Measurements from ENCODE around the gene LMO7.

Gene LMO7

GRCh38 chr13:75603038-75603437 is 33.1 kb upstream of the LMO7 start:
- no peak for TF ChIP-seq YY1 (IDR thresholded peaks at IDR 0.05; ENCODE audit: low read depth)
- TF ChIP-seq TAF1 (IDR thresholded peaks at IDR 0.05; ENCODE audit: low read depth): no peak
- TF ChIP-seq FOXM1 (IDR thresholded peaks at IDR 0.05; ENCODE audit: borderline replicate concordance, low read depth): no peak
- TF ChIP-seq, protein P1, sequence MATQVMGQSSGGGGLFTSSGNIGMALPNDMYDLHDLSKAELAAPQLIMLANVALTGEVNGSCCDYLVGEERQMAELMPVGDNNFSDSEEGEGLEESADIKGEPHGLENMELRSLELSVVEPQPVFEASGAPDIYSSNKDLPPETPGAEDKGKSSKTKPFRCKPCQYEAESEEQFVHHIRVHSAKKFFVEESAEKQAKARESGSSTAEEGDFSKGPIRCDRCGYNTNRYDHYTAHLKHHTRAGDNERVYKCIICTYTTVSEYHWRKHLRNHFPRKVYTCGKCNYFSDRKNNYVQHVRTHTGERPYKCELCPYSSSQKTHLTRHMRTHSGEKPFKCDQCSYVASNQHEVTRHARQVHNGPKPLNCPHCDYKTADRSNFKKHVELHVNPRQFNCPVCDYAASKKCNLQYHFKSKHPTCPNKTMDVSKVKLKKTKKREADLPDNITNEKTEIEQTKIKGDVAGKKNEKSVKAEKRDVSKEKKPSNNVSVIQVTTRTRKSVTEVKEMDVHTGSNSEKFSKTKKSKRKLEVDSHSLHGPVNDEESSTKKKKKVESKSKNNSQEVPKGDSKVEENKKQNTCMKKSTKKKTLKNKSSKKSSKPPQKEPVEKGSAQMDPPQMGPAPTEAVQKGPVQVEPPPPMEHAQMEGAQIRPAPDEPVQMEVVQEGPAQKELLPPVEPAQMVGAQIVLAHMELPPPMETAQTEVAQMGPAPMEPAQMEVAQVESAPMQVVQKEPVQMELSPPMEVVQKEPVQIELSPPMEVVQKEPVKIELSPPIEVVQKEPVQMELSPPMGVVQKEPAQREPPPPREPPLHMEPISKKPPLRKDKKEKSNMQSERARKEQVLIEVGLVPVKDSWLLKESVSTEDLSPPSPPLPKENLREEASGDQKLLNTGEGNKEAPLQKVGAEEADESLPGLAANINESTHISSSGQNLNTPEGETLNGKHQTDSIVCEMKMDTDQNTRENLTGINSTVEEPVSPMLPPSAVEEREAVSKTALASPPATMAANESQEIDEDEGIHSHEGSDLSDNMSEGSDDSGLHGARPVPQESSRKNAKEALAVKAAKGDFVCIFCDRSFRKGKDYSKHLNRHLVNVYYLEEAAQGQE (IDR thresholded peaks at IDR 0.05; ENCODE audit: low read depth): no peak
- no peak for TF ChIP-seq CEBPB (IDR thresholded peaks at IDR 0.05)
- no peak for TF ChIP-seq EGR1 (IDR thresholded peaks at IDR 0.05)
- TF ChIP-seq TCF12 (IDR thresholded peaks at IDR 0.05; ENCODE audit: low read depth): no peak
- no peak for TF ChIP-seq USF1 (IDR thresholded peaks at IDR 0.05)
- no peak for TF ChIP-seq TEAD4 (IDR thresholded peaks at IDR 0.05)
- no peak for TF ChIP-seq EP300 (IDR thresholded peaks at IDR 0.05; ENCODE audit: borderline replicate concordance)
- no peak for TF ChIP-seq MAX (IDR thresholded peaks at IDR 0.05)
- TF ChIP-seq RAD21 (IDR thresholded peaks at IDR 0.05; ENCODE audit: low read depth): no peak

DNA sequence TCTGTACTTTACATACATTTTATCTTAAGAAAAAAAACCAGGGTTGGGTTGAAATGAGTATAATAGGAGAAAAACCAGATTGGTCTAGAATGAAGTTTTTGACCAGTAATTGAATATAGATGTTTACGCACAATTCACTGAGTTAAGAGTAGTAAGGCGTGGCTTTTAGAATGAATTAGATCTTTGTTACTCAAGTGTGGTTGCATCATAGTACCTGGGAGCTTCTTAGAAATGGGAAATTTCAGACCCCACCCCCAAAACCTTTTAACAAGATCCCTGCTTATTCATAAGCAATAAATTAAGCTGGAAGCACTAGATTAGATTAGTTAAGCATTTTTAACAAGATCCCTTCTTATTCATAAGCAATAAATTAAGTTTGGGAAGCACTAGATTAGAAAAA is 28.7 kb upstream of the LMO7 start:
- no peak for TF ChIP-seq TCF12 (IDR thresholded peaks at IDR 0.05; ENCODE audit: low read depth)
- no peak for TF ChIP-seq TAF1 (IDR thresholded peaks at IDR 0.05; ENCODE audit: low read depth)
- TF ChIP-seq CEBPB (IDR thresholded peaks at IDR 0.05): no peak
- no peak for TF ChIP-seq NFIC (IDR thresholded peaks at IDR 0.05)
- no peak for TF ChIP-seq USF1 (IDR thresholded peaks at IDR 0.05)
- TF ChIP-seq FOXM1 (IDR thresholded peaks at IDR 0.05; ENCODE audit: borderline replicate concordance, low read depth): no peak
- TF ChIP-seq ZBTB7A (IDR thresholded peaks at IDR 0.05; ENCODE audit: low read depth): no peak
- TF ChIP-seq EGR1 (IDR thresholded peaks at IDR 0.05): no peak
- no peak for TF ChIP-seq RAD21 (IDR thresholded peaks at IDR 0.05; ENCODE audit: low read depth)
- TF ChIP-seq EP300 (IDR thresholded peaks at IDR 0.05; ENCODE audit: borderline replicate concordance): no peak
- no peak for TF ChIP-seq TEAD4 (IDR thresholded peaks at IDR 0.05)
- TF ChIP-seq YY1 (IDR thresholded peaks at IDR 0.05; ENCODE audit: low read depth): no peak
- TF ChIP-seq, protein P1 (IDR thresholded peaks at IDR 0.05; ENCODE audit: low read depth): no peak

DNA sequence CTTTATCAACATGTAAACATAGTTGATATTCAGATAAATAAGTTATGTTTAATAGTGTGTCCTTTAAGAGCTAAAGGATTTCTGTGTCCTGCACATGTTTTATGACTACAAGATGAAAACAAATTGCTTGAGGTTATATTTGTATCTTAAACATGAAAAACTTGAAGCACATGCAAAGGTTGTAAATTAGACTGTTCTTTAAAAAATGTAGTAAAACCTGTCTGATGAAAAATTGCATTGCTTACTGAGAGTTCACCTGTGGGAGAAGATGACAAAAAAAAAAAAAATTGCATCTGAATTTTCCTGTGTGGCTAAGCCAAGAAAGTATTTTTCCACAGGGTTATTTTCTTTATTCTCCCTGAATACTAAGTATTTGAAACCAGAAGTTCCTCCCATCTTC is 25.7 kb upstream of the LMO7 start:
- TF ChIP-seq NFIC (IDR thresholded peaks at IDR 0.05): no peak
- TF ChIP-seq USF1 (IDR thresholded peaks at IDR 0.05): no peak
- no peak for TF ChIP-seq FOXM1 (IDR thresholded peaks at IDR 0.05; ENCODE audit: borderline replicate concordance, low read depth)
- TF ChIP-seq, protein P1 (IDR thresholded peaks at IDR 0.05; ENCODE audit: low read depth): no peak
- TF ChIP-seq TAF1 (IDR thresholded peaks at IDR 0.05; ENCODE audit: low read depth): no peak
- TF ChIP-seq RAD21 (IDR thresholded peaks at IDR 0.05; ENCODE audit: low read depth): no peak
- no peak for TF ChIP-seq TEAD4 (IDR thresholded peaks at IDR 0.05)
- TF ChIP-seq EP300 (IDR thresholded peaks at IDR 0.05; ENCODE audit: borderline replicate concordance): no peak
- no peak for TF ChIP-seq TCF12 (IDR thresholded peaks at IDR 0.05; ENCODE audit: low read depth)
- no peak for TF ChIP-seq CEBPB (IDR thresholded peaks at IDR 0.05)
- TF ChIP-seq MAX (IDR thresholded peaks at IDR 0.05): no peak
- no peak for TF ChIP-seq EGR1 (IDR thresholded peaks at IDR 0.05)
- no peak for TF ChIP-seq CREB1 (IDR thresholded peaks at IDR 0.05; ENCODE audit: low read depth)
- no peak for TF ChIP-seq ZBTB7A (IDR thresholded peaks at IDR 0.05; ENCODE audit: low read depth)
- TF ChIP-seq YY1 (IDR thresholded peaks at IDR 0.05; ENCODE audit: low read depth): no peak

- TF ChIP-seq TEAD4 (IDR thresholded peaks at IDR 0.05) (no peak), EP300 (IDR thresholded peaks at IDR 0.05; ENCODE audit: borderline replicate concordance) (no peak)
These were observed 23.8 kb upstream of the LMO7 start for GRCh38 chr13:75612354-75612753.
